Naive thymus-derived CD8-positive, alpha-beta T cell (primary cell): ENCODE data around the gene MACROD2. TPM values are rescaled to one million over a fixed set of nuclear protein-coding genes. Genes with fewer than 3 reads are reported as not detected.

Experiments
- ATAC-seq, 2 donors: fragments of 150-1000 bp; cut with Tn5 transposase in 1 of 2; sonication (Bioruptor Pico), chemical (Tn5 transposase) in 1 of 2; 1 replicate in 1 of 2; 2 replicates in 1 of 2; pipeline ENCODE4 v1.10.0; 2021; ENCODE audit warnings: mild to moderate bottlenecking in 2 of 2, moderate library complexity in 2 of 2
- POLR2A ChIA-PET: fragments of 350-600 bp; sonication (Branson Sonifier 250); formaldehyde crosslinking; loops from one replicate; lab custom pipeline; 2021; ENCODE audit warnings: antibody characterized with exemption; lab: Charles Lee
- DNase-seq, 10 donors: peaks; one replicate each; pipeline versions ENCODE4 v3.0.0 to v3.0.0-alpha.2; 2020 to 2022
- H3K27ac Mint-ChIP-seq, 10 donors: one replicate each; pipeline ENCODE4 v1.8.0; 2020 to 2022; ENCODE audit warnings: mild to moderate bottlenecking in 10 of 10, mixed read lengths in 10 of 10, moderate library complexity in 4 of 10, inconsistent platforms in 1 of 10
- H3K27me3 Mint-ChIP-seq, 5 donors: one replicate each; pipeline ENCODE4 v1.8.0; 2021 to 2022; ENCODE audit warnings: mixed read lengths in 5 of 5
- H3K36me3 Mint-ChIP-seq, 3 donors: one replicate each; pipeline ENCODE4 v1.8.0; 2020 to 2022; ENCODE audit warnings: mixed read lengths in 3 of 3, mild to moderate bottlenecking in 2 of 3, inconsistent platforms in 1 of 3
- H3K4me1 Mint-ChIP-seq, 4 donors: one replicate each; pipeline ENCODE4 v1.8.0; 2021 to 2022; ENCODE audit warnings: mixed read lengths in 4 of 4
- H3K4me3 Mint-ChIP-seq, 10 donors: one replicate each; pipeline ENCODE4 v1.8.0; 2020 to 2022; ENCODE audit warnings: mild to moderate bottlenecking in 10 of 10, mixed read lengths in 10 of 10, moderate library complexity in 6 of 10, inconsistent platforms in 1 of 10
- H3K9me3 Mint-ChIP-seq, 9 donors: one replicate each; pipeline ENCODE4 v1.8.0; 2020 to 2022; ENCODE audit warnings: mixed read lengths in 9 of 9, mild to moderate bottlenecking in 3 of 9, inconsistent platforms in 1 of 9, moderate library complexity in 1 of 9
- polyA plus RNA-seq, 3 donors: library from polyadenylated mRNA; unstranded; fragments of 300-500 nt; fragmentation: Illumina TruSeq; gene quantifications; one replicate each; pipeline ENCODE4 v1.2.3, GENCODE V29; 2021
- total RNA-seq, 8 experiments: library from RNA in 2 of 8; stranded (reverse) in 2 of 8; gene quantifications; one replicate each; pipeline ENCODE4 v1.2.3 and lab custom pipeline; 2021 to 2026

The MACROD2 gene
- total and polyA plus RNA-seq, 5 experiments from 2014 or later, result 0.18 to 1.1 (median 0.60) TPM; not detected in 2

- ATAC-seq (no peak), DNase-seq (no peak)
- POLR2A ChIA-PET, result no interaction called here
- H3K27ac Mint-ChIP-seq, result no peak overlapping the region
- no peak overlapping the region for H3K4me3 Mint-ChIP-seq
- H3K36me3 Mint-ChIP-seq, result no peaks in the 10 kb centered on the region
- H3K27me3 Mint-ChIP-seq, result no peaks in the 10 kb centered on the region
- peaks cover 0 to 14% (median 0%) of the 10 kb centered on the region in 9 donors for H3K9me3 Mint-ChIP-seq
- H3K4me1 Mint-ChIP-seq, result no peaks in the 10 kb centered on the region
These were observed 1241.5 kb downstream of the MACROD2 start for GRCh38 chr20:15236812-15237211.

- no peak for ATAC-seq
- Mint-ChIP-seq H3K27ac (no peak overlapping the region), H3K4me1 (no peaks in the 10 kb centered on the region), H3K27me3 (no peaks in the 10 kb centered on the region), H3K36me3 (no peaks in the 10 kb centered on the region), H3K4me3 (no peak overlapping the region), H3K9me3 (peaks cover 0 to 9% (median 0%) of the 10 kb centered on the region in 9 donors)
- POLR2A ChIA-PET, result no interaction called here
- no peak for DNase-seq
These were observed 1244.4 kb downstream of the MACROD2 start for GRCh38 chr20:15239542-15240206.

- peaks cover 0 to 7% (median 0%) of the 10 kb centered on the region in 9 donors for H3K9me3 Mint-ChIP-seq
- H3K27ac Mint-ChIP-seq, result no peak overlapping the region
- no peaks in the 10 kb centered on the region for H3K4me1 Mint-ChIP-seq
- DNase-seq (no peak), ATAC-seq (no peak)
- no peaks in the 10 kb centered on the region for H3K36me3 Mint-ChIP-seq
- H3K27me3 Mint-ChIP-seq, result no peaks in the 10 kb centered on the region
- POLR2A ChIA-PET, result no interaction called here
- no peak overlapping the region for H3K4me3 Mint-ChIP-seq
These were observed 1245.5 kb downstream of the MACROD2 start for GRCh38 chr20:15240801-15241200.

GRCh38 chr20:15241681-15242080 is 1246.4 kb downstream of the MACROD2 start:
- POLR2A ChIA-PET, result no interaction called here
- DNase-seq (no peak), ATAC-seq (no peak)
- H3K27me3 Mint-ChIP-seq, result no peaks in the 10 kb centered on the region
- no peak overlapping the region for H3K27ac Mint-ChIP-seq
- H3K4me3 Mint-ChIP-seq, result no peak overlapping the region
- no peaks in the 10 kb centered on the region for H3K4me1 Mint-ChIP-seq
- no peaks in the 10 kb centered on the region for H3K36me3 Mint-ChIP-seq
- peaks cover 0 to 4% (median 0%) of the 10 kb centered on the region in 9 donors for H3K9me3 Mint-ChIP-seq

GRCh38 chr20:15242773-15243172 is 1247.5 kb downstream of the MACROD2 start:
- Mint-ChIP-seq H3K4me3 (no peak overlapping the region), H3K9me3 (peaks cover 0 to 4% (median 0%) of the 10 kb centered on the region in 9 donors), H3K36me3 (no peaks in the 10 kb centered on the region), H3K27me3 (no peaks in the 10 kb centered on the region), H3K4me1 (no peaks in the 10 kb centered on the region), H3K27ac (no peak overlapping the region)
- DNase-seq (no peak), ATAC-seq (no peak)
- POLR2A ChIA-PET, result no interaction called here

GRCh38 chr20:15245896-15246295 is 1250.6 kb downstream of the MACROD2 start:
- DNase-seq, result no peak
- ATAC-seq, result no peak
- H3K27ac Mint-ChIP-seq, result no peak overlapping the region
- H3K4me3 Mint-ChIP-seq, result no peak overlapping the region
- POLR2A ChIA-PET, result no interaction called here
- peaks cover 0 to 10% (median 1%) of the 10 kb centered on the region in 9 donors for H3K9me3 Mint-ChIP-seq
- H3K36me3 Mint-ChIP-seq, result no peaks in the 10 kb centered on the region
- no peaks in the 10 kb centered on the region for H3K4me1 Mint-ChIP-seq
- H3K27me3 Mint-ChIP-seq, result peaks cover 0 to 3% (median 0%) of the 10 kb centered on the region in 5 donors

GRCh38 chr20:15248618-15249395 is 1253.5 kb downstream of the MACROD2 start:
- peaks cover 0 to 3% (median 0%) of the 10 kb centered on the region in 5 donors for H3K27me3 Mint-ChIP-seq
- no peaks in the 10 kb centered on the region for H3K36me3 Mint-ChIP-seq
- H3K4me1 Mint-ChIP-seq, result no peaks in the 10 kb centered on the region
- ATAC-seq, result no peak
- POLR2A ChIA-PET, result no interaction called here
- DNase-seq, result no peak
- H3K4me3 Mint-ChIP-seq, result no peak overlapping the region
- H3K9me3 Mint-ChIP-seq, result peaks cover 0 to 10% (median 2%) of the 10 kb centered on the region in 9 donors
- H3K27ac Mint-ChIP-seq, result no peak overlapping the region

- no peak overlapping the region for H3K4me3 Mint-ChIP-seq
- H3K4me1 Mint-ChIP-seq, result no peaks in the 10 kb centered on the region
- H3K27ac Mint-ChIP-seq, result no peak overlapping the region
- ATAC-seq (no peak), DNase-seq (no peak)
- H3K9me3 Mint-ChIP-seq, result peaks cover 0 to 18% (median 4%) of the 10 kb centered on the region in 9 donors
- POLR2A ChIA-PET, result no interaction called here
- H3K36me3 Mint-ChIP-seq, result no peaks in the 10 kb centered on the region
- H3K27me3 Mint-ChIP-seq, result peaks cover 0 to 3% (median 0%) of the 10 kb centered on the region in 5 donors
These were observed 1255.9 kb downstream of the MACROD2 start for GRCh38 chr20:15251171-15251570.

GRCh38 chr20:15252304-15252703 is 1257.0 kb downstream of the MACROD2 start:
- no peaks in the 10 kb centered on the region for H3K4me1 Mint-ChIP-seq
- DNase-seq (no peak), ATAC-seq (no peak)
- peaks cover 0 to 18% (median 4%) of the 10 kb centered on the region in 9 donors for H3K9me3 Mint-ChIP-seq
- no peak overlapping the region for H3K4me3 Mint-ChIP-seq
- POLR2A ChIA-PET, result no interaction called here
- peaks cover 0 to 3% (median 0%) of the 10 kb centered on the region in 5 donors for H3K27me3 Mint-ChIP-seq
- H3K36me3 Mint-ChIP-seq, result no peaks in the 10 kb centered on the region
- H3K27ac Mint-ChIP-seq, result no peak overlapping the region

GRCh38 chr20:15253431-15253830 is 1258.1 kb downstream of the MACROD2 start:
- POLR2A ChIA-PET, result no interaction called here

GRCh38 chr20:15256676-15257568 is 1261.6 kb downstream of the MACROD2 start:
- ATAC-seq, result no peak
- DNase-seq, result no peak
- no peaks in the 10 kb centered on the region for H3K36me3 Mint-ChIP-seq
- peaks cover 0 to 1% (median 0%) of the 10 kb centered on the region in 5 donors for H3K27me3 Mint-ChIP-seq
- POLR2A ChIA-PET, result no interaction called here
- H3K9me3 Mint-ChIP-seq, result peaks cover 0 to 8% (median 0%) of the 10 kb centered on the region in 9 donors
- no peak overlapping the region for H3K4me3 Mint-ChIP-seq
- no peak overlapping the region for H3K27ac Mint-ChIP-seq
- no peaks in the 10 kb centered on the region for H3K4me1 Mint-ChIP-seq

More at GRCh38 chr20:15253431-15253830, 1258.1 kb downstream of the MACROD2 start:
- H3K27ac Mint-ChIP-seq, result no peak overlapping the region
- no peak overlapping the region for H3K4me3 Mint-ChIP-seq
- peaks cover 0 to 1% (median 0%) of the 10 kb centered on the region in 5 donors for H3K27me3 Mint-ChIP-seq
- H3K4me1 Mint-ChIP-seq, result no peaks in the 10 kb centered on the region
- no peak for DNase-seq
- no peaks in the 10 kb centered on the region for H3K36me3 Mint-ChIP-seq
- peaks cover 0 to 13% (median 2%) of the 10 kb centered on the region in 9 donors for H3K9me3 Mint-ChIP-seq
- no peak for ATAC-seq

GRCh38 chr20:15257569-15257870 is 1262.2 kb downstream of the MACROD2 start:
- Mint-ChIP-seq H3K4me1 (no peaks in the 10 kb centered on the region), H3K27ac (no peak overlapping the region), H3K9me3 (peaks cover 0 to 12% (median 0%) of the 10 kb centered on the region in 9 donors), H3K27me3 (peaks cover 0 to 1% (median 0%) of the 10 kb centered on the region in 5 donors), H3K4me3 (no peak overlapping the region), H3K36me3 (no peaks in the 10 kb centered on the region)
- no peak for ATAC-seq
- POLR2A ChIA-PET, result no interaction called here
- DNase-seq, result no peak
